ENCODE measurements around the gene TSHZ2.

- TF ChIP-seq CTCF (IDR thresholded peaks at IDR 0.05; ENCODE audit: low read depth, low read length) (no peak), EZH2phosphoT487 (IDR thresholded peaks at IDR 0.05; ENCODE audit: low read depth) (no peak)
Observed at GRCh38 chr20:53330601-53331140, 358.5 kb downstream of the TSHZ2 start.
